ENCODE measurements around the gene KIRREL2. TPM values are rescaled to one million over a fixed set of nuclear protein-coding genes. Genes with fewer than 3 reads are reported as not detected.

Gene KIRREL2
- total RNA-seq, 1 donor from 2014 or later, result 0.12 TPM

DNA sequence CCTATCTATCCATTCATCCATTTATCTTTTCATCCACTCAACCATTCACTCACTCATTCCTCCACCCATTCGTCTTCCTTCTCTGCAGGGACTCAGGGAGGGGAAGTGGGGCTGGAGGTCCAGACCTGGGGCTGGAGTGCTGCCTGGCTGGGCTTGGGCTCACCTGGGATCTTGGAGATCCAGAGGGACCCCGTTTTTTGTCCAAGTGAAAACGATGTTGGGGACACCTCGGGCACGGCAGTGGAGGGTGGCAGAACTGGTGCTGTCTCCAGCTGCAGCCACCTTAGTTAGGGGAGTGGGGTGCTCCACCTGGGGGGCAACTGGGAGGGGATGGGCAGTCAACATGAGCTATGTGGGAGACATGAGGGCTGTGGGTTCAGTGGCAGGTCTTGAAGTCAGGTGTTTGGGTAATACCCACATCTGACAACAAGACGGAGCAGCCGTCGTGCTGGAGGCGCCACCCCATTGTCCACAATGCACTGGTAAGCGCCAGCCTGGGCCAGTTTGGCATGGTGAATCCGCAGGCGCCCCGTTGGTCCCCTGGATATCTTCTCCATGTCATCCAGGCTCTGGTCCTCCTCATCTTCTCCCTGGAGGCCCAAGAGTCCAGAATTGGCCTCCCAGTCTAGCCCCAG, 14.6 kb upstream of the KIRREL2 start:
- TF ChIP-seq, protein P1, sequence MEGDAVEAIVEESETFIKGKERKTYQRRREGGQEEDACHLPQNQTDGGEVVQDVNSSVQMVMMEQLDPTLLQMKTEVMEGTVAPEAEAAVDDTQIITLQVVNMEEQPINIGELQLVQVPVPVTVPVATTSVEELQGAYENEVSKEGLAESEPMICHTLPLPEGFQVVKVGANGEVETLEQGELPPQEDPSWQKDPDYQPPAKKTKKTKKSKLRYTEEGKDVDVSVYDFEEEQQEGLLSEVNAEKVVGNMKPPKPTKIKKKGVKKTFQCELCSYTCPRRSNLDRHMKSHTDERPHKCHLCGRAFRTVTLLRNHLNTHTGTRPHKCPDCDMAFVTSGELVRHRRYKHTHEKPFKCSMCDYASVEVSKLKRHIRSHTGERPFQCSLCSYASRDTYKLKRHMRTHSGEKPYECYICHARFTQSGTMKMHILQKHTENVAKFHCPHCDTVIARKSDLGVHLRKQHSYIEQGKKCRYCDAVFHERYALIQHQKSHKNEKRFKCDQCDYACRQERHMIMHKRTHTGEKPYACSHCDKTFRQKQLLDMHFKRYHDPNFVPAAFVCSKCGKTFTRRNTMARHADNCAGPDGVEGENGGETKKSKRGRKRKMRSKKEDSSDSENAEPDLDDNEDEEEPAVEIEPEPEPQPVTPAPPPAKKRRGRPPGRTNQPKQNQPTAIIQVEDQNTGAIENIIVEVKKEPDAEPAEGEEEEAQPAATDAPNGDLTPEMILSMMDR (IDR thresholded peaks at IDR 0.05), result no peak
- peaks cover 43% of the 10 kb centered on the region for H3K27me3 ChIP-seq (ENCODE audit: low read depth)

DNA sequence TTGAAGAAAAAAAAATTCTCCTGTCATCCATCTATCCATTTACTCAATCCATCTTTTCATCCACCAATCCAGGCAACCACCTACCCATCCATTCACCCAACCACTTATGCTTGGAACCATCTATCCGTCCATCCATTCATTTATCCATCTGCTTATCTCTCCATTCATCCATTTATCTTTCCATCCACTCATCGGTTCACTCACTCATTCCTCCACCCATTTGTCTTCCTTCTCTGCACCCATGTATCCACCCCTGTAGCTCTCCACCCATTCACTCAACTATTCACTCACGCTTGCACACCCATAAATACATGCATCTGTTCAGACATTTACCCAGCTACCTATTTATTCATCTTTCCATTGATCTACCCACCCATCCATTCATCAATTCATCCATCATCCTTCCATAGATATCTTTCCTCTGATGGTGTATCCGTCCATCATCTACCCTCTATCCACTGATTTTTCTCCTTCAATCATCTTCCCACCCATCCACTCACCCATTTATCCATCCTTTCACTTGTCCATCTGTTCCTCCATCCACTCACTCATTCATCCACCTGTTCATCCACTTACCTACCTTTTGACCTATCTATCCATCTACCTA, 13.9 kb upstream of the KIRREL2 start:
- intact Hi-C loops (cut with DNase I), result no loop called here
- Histone ChIP-seq H3K9me3 (no peaks in the 10 kb centered on the region), H3K4me1 (peaks cover 14% of the 10 kb centered on the region), H3K27ac (no peak overlapping the region), H3K4me3 (no peak overlapping the region), H3K27me3 (ENCODE audit: low read depth) (peaks cover 44% of the 10 kb centered on the region), H3K36me3 (no peaks in the 10 kb centered on the region)
- TF ChIP-seq, protein P1 (IDR thresholded peaks at IDR 0.05), result no peak
- no peak for ATAC-seq
- DNase-seq, result no peak

More for the DNA sequence above, 14.6 kb upstream of the KIRREL2 start:
- Histone ChIP-seq H3K36me3 (no peaks in the 10 kb centered on the region), H3K27ac (no peak overlapping the region), H3K4me1 (peaks cover 14% of the 10 kb centered on the region), H3K9me3 (no peaks in the 10 kb centered on the region), H3K4me3 (no peak overlapping the region)
- DNase-seq, result no peak
- intact Hi-C loops (cut with DNase I), result no loop called here
- no peak for ATAC-seq

DNA sequence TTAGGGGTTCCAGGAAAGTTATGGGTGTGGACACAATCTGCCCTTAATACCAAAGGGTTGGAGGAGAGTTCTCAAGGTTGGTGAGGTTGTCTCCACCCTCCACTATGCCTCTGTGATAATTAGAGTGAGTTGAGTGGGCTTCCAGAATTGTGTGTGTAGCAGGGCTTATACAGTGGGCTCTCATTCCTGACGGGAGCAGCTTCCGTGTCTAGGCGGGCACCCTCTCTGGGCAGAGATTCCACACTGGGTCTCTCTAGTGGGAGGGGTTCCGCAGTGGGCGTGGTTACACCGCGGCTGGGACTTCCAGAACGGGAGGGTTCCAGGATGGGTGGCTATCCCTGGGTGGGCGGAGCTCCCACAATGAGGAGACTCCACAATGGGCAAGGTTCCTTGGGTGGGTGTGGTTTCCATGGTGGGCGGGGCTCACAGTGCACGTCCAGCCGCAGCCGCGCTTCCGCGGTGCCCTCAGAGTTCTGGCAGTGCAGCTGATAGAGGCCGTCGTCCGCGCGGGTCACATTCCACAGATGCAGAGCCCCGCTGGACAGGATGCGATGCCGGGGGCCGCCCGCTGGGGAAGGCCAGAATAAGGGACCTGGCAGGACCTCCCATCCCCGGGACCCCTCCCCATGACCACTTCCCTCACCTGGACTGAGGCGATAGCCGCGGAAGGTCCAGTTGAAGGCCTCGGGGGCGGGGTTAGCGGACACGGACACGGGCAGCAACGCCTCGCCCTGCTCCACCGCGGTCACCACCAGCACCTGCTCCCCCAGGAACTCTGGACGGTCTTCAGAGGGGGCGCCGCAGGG, 12.8 kb upstream of the KIRREL2 start:
- DNase-seq (no peak), ATAC-seq (peak; percentile 9 to 37)
- no peak overlapping the region for H3K4me3 ChIP-seq
- H3K9me3 ChIP-seq, result no peaks in the 10 kb centered on the region
- no peak overlapping the region for H3K27ac ChIP-seq
- H3K36me3 ChIP-seq, result no peaks in the 10 kb centered on the region
- H3K27me3 ChIP-seq (ENCODE audit: low read depth), result peaks cover 54% of the 10 kb centered on the region
- H3K4me1 ChIP-seq, result peaks cover 14% of the 10 kb centered on the region
- intact Hi-C loops (cut with DNase I), result no loop called here
- TF ChIP-seq, protein P1 (IDR thresholded peaks at IDR 0.05), result no peak

DNA sequence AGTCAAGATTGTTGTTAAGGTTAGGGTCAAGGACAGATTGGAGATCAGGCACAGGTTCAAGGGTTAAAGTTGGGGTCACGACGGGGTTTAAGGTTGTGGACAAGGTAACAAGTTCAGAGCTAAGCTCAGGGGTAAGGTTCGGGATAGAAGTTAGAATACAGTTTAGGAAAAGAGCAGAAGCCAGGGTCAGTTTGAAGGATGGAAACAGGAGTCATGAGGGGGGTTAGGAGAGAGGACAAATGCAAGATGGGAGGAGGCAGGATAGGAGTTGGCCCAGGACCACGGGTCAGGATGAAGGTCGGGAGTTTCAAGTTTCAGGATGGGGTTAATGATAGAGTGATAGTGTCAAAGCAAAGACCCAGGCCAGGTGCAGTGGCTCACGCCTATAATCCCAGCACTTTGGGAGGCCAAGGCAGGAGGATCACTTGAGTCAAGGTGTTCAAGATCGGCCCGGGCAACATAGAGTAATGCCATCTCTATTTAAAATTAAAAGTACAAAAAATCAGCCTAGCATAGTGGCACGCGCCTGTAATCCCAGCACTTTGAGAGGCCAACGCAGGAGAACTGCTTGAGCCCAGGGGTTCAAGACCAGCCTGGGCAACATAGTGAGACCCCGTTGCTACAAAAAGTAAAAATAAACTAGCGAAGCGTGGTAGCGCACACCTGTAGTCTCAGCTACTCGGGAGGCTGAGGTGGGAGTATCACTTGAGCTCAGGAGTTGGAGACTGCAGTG, 12.1 kb upstream of the KIRREL2 start:
- TF ChIP-seq, protein P1 (IDR thresholded peaks at IDR 0.05), result no peak

More for the DNA sequence above, 12.1 kb upstream of the KIRREL2 start:
- DNase-seq (no peak), ATAC-seq (no peak)
- no peak overlapping the region for H3K4me3 ChIP-seq
- H3K27ac ChIP-seq, result no peak overlapping the region
- intact Hi-C loops (cut with DNase I), result no loop called here
- no peaks in the 10 kb centered on the region for H3K9me3 ChIP-seq
- H3K36me3 ChIP-seq, result no peaks in the 10 kb centered on the region
- H3K27me3 ChIP-seq (ENCODE audit: low read depth), result peaks cover 62% of the 10 kb centered on the region
- H3K4me1 ChIP-seq, result peaks cover 14% of the 10 kb centered on the region

Data from lower lobe of right lung (tissue), 2 donors.